Gastrocnemius medialis (tissue), 4 donors: ENCODE results near the gene PTGES3L.

ENCODE experiments used
- POLR2A ChIP-seq, 2 donors: fragments of 450-650 bp; IDR thresholded peaks; one replicate each; pipeline ENCODE4 v1.6.1; 2017; ENCODE audit warnings: antibody characterized with exemption in 2 of 2, mild to moderate bottlenecking in 2 of 2, moderate library complexity in 2 of 2
- TF ChIP-seq, protein P1 (sequence below), 5 experiments: fragments of 450-650 bp in 3 of 5; fragments of 200-600 bp in 2 of 5; sonication (generic) in 2 of 5; IDR thresholded peaks in 4 of 5; conservative IDR thresholded peaks in 1 of 5; 1 replicate in 4 of 5; 2 replicates in 1 of 5; pipeline ENCODE4 v1.5.1; 2016 to 2019; ENCODE audit warnings: antibody characterized with exemption in 5 of 5, mild to moderate bottlenecking in 3 of 5, moderate library complexity in 3 of 5

DNA sequence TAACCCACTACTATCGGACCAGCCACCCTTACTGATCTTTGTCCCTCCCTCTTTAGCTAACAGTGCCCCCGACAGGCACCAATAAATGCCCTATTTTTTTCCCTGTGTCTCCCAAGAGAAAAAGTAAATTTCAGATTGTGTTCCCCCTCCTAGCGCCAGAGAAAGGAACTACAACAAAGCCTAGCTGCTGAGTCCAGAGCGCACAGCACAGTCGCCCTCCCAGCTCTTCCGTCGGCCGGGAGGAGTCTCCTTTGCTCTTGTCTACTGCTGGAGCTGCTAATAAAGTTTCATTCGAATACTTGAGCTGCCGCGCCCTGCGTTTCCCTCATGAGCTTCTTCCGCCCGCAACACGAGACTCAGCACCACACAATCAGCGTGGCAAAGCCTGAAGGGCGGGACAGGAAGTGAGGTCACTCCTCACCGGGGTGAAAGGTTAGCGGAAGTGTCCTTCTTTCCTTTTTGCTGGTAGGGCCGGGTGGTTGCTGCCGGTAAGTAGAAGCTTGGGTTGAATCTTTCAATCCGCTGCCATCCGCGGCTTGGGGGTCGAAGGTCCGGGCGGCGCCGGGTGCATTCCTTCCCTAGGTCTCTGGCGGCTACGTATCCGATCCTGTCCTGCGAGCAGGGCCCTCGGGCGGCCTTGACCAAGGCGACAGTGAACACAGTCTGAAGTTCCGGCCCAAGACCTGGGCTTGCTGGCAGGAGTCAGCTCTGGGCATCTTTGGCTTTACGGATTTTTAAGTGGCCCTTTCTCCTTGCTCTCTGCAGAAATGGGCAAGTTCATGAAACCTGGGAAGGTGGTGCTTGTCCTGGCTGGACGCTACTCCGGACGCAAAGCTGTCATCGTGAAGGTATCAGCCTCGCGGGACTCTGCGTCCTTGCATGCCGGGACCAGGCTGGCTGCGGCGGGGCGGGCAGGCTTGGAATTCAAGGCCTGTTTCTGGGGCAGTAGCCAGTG is 18.4 kb upstream of the PTGES3L start, which contains the start of gene RPL27:
- TF ChIP-seq POLR2A (IDR thresholded peaks at IDR 0.05), result peak; percentile 90 to 91
- TF ChIP-seq, protein P1, sequence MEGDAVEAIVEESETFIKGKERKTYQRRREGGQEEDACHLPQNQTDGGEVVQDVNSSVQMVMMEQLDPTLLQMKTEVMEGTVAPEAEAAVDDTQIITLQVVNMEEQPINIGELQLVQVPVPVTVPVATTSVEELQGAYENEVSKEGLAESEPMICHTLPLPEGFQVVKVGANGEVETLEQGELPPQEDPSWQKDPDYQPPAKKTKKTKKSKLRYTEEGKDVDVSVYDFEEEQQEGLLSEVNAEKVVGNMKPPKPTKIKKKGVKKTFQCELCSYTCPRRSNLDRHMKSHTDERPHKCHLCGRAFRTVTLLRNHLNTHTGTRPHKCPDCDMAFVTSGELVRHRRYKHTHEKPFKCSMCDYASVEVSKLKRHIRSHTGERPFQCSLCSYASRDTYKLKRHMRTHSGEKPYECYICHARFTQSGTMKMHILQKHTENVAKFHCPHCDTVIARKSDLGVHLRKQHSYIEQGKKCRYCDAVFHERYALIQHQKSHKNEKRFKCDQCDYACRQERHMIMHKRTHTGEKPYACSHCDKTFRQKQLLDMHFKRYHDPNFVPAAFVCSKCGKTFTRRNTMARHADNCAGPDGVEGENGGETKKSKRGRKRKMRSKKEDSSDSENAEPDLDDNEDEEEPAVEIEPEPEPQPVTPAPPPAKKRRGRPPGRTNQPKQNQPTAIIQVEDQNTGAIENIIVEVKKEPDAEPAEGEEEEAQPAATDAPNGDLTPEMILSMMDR (IDR thresholded peaks at IDR 0.05 in 4 of 5, conservative IDR thresholded peaks at IDR 0.05 in 1 of 5), result peak; percentile 91 to 97 (median 93)
